Neural cell (in vitro differentiated cells): ENCODE data around the gene BCAT1. TPM values are rescaled to one million over a fixed set of nuclear protein-coding genes. Genes with fewer than 3 reads are reported as not detected.

Experiments
- H2AFZ ChIP-seq: fragments of 200-600, 300-800 bp; sonication (generic), shearing (Covaris generic); 2 replicates; pipeline ENCODE4 v1.6.0; 2014; ENCODE audit warnings: low read depth, mild to moderate bottlenecking, antibody characterized with exemption, low read length, moderate library complexity
- H3F3A ChIP-seq: fragments of 200-600 bp; shearing (Covaris generic); 2 replicates; pipeline ENCODE4 v1.6.1; 2016; ENCODE audit warnings: mild to moderate bottlenecking, moderate library complexity, mixed read lengths, antibody characterized with exemption, low read length; ENCODE audit not compliant: insufficient read depth, poor library complexity, severe bottlenecking
- H3K27ac ChIP-seq: fragments of 200-600, 300-800 bp; sonication (generic), shearing (Covaris generic); 2 replicates; pipeline ENCODE4 v1.5.1; 2014; ENCODE audit warnings: mild to moderate bottlenecking, low read length, moderate library complexity
- H3K27me3 ChIP-seq: fragments of 300-800, 200-600 bp; sonication (generic), shearing (Covaris generic); 2 replicates; pipeline ENCODE4 v1.6.0; 2014; ENCODE audit warnings: mild to moderate bottlenecking, low read depth, low read length, moderate library complexity; ENCODE audit not compliant: insufficient read depth
- H3K36me3 ChIP-seq: fragments of 300-800, 200-600 bp; sonication (generic), shearing (Covaris generic); 2 replicates; pipeline ENCODE4 v1.5.1; 2014; ENCODE audit warnings: mild to moderate bottlenecking, antibody characterized with exemption, low read length, moderate library complexity; ENCODE audit not compliant: insufficient read depth
- H3K4me2 ChIP-seq: fragments of 300-800, 200-600 bp; sonication (generic), shearing (Covaris generic); 2 replicates; pipeline ENCODE4 v1.6.0; 2014; ENCODE audit warnings: mild to moderate bottlenecking, low read length
- H3K4me3 ChIP-seq: fragments of 300-800, 200-600 bp; sonication (generic), shearing (Covaris generic); 2 replicates; pipeline ENCODE4 v1.5.1; 2014; ENCODE audit warnings: mild to moderate bottlenecking, low read length, moderate library complexity
- H3K79me2 ChIP-seq: fragments of 200-600 bp; shearing (Covaris generic); replicated peaks from 2 replicates; pipeline ENCODE4 v1.6.0; 2014; ENCODE audit warnings: mild to moderate bottlenecking, low read length, moderate library complexity; ENCODE audit not compliant: insufficient read depth
- H3K9ac ChIP-seq: fragments of 300-800, 200-600 bp; sonication (generic), shearing (Covaris generic); 2 replicates; pipeline ENCODE4 v1.6.1; 2016; ENCODE audit warnings: mild to moderate bottlenecking, low read length, mixed read lengths
- H3K9me2 ChIP-seq: fragments of 200-600 bp; shearing (Covaris generic); 2 replicates; pipeline ENCODE4 v1.6.1; 2016; ENCODE audit warnings: mild to moderate bottlenecking, low read length, mixed read lengths; ENCODE audit not compliant: insufficient read depth
- H3K9me3 ChIP-seq: fragments of 200-600, 300-800 bp; sonication (generic), shearing (Covaris generic); 2 replicates; pipeline ENCODE4 v1.6.1; 2016; ENCODE audit warnings: mild to moderate bottlenecking, mixed run types, low read length, moderate library complexity, mixed read lengths
- H4K20me1 ChIP-seq: fragments of 200-600 bp; shearing (Covaris generic); 2 replicates; pipeline ENCODE4 v1.6.1; 2016; ENCODE audit warnings: mild to moderate bottlenecking, mixed run types; ENCODE audit not compliant: insufficient read depth
- CTCF ChIP-seq: fragments of 450-650 bp; IDR thresholded peaks from 2 replicates; pipeline ENCODE4 v1.5.1; 2014; ENCODE audit warnings: antibody characterized with exemption, mild to moderate bottlenecking, moderate library complexity; ENCODE audit not compliant: poor library complexity, severe bottlenecking
- EP300 ChIP-seq: fragments of 450-650 bp; conservative IDR thresholded peaks from 2 replicates; pipeline ENCODE4 v1.6.1; 2014; ENCODE audit warnings: antibody characterized with exemption, mild to moderate bottlenecking, moderate library complexity; ENCODE audit not compliant: poor library complexity, severe bottlenecking
- EZH2 ChIP-seq: fragments of 200-600, 300-800 bp; shearing (Covaris generic), sonication (generic); IDR thresholded peaks from 2 replicates; pipeline ENCODE4 v1.6.1; 2014; ENCODE audit warnings: antibody characterized with exemption, low read length, borderline replicate concordance, mild to moderate bottlenecking; ENCODE audit not compliant: insufficient read depth, poor library complexity, severe bottlenecking
- MXI1 ChIP-seq: fragments of 450-650 bp; conservative IDR thresholded peaks from 2 replicates; pipeline ENCODE4 v1.6.1; 2014; ENCODE audit warnings: antibody characterized with exemption, mild to moderate bottlenecking; ENCODE audit not compliant: poor library complexity, severe bottlenecking
- POLR2AphosphoS5 ChIP-seq: IDR thresholded peaks from 2 replicates; pipeline ENCODE4 v1.6.1; 2012
- RAD21 ChIP-seq: fragments of 450-650 bp; conservative IDR thresholded peaks from 2 replicates; pipeline ENCODE4 v1.6.1; 2014; ENCODE audit warnings: antibody characterized with exemption, mild to moderate bottlenecking, moderate library complexity
- REST ChIP-seq: IDR thresholded peaks from 2 replicates; pipeline ENCODE4 v1.6.1; 2012; ENCODE audit warnings: borderline replicate concordance
- SMC3 ChIP-seq: fragments of 450-650 bp; conservative IDR thresholded peaks from 2 replicates; pipeline ENCODE4 v1.6.1; 2014; ENCODE audit warnings: antibody characterized with exemption, mild to moderate bottlenecking, moderate library complexity; ENCODE audit not compliant: poor library complexity
- TAF1 ChIP-seq: IDR thresholded peaks from 2 replicates; pipeline ENCODE4 v1.6.1; 2012; ENCODE audit warnings: low read depth
- polyA plus RNA-seq: library from polyadenylated mRNA; depleted of rRNA; stranded (reverse); fragments of >200 nt; gene quantifications from 2 replicates; pipeline ENCODE4 v1.2.3, GENCODE V29; 2014

The BCAT1 gene
- polyA plus RNA-seq, 1 donor from 2014 or later, result 31.3 TPM

GRCh38 chr12:24899503-24900075 lies 49.3 kb downstream of the BCAT1 start:
- H3K4me2 ChIP-seq, result no peak overlapping the region
- no peak overlapping the region for H3K27ac ChIP-seq
- no peak overlapping the region for H2AFZ ChIP-seq
- no peak overlapping the region for H3K4me3 ChIP-seq
- peaks cover 4% of the 10 kb centered on the region for H3F3A ChIP-seq
- H3K9me3 ChIP-seq, result no peaks in the 10 kb centered on the region
- TF ChIP-seq EZH2, result no peak
- no peak for TF ChIP-seq REST
- no peak for TF ChIP-seq MXI1
- no peak for TF ChIP-seq CTCF
- no peak for TF ChIP-seq EP300
- TF ChIP-seq SMC3, result no peak
- TF ChIP-seq POLR2AphosphoS5, result no peak
- no peak for TF ChIP-seq TAF1
- TF ChIP-seq RAD21, result no peak
- no peaks in the 10 kb centered on the region for H3K9me2 ChIP-seq
- no peaks in the 10 kb centered on the region for H3K79me2 ChIP-seq
- no peaks in the 10 kb centered on the region for H3K27me3 ChIP-seq
- no peak overlapping the region for H3K9ac ChIP-seq
- H4K20me1 ChIP-seq, result no peaks in the 10 kb centered on the region
- no peaks in the 10 kb centered on the region for H3K36me3 ChIP-seq

GRCh38 chr12:24898606-24899005 lies 50.3 kb downstream of the BCAT1 start:
- H3K36me3 ChIP-seq, result no peaks in the 10 kb centered on the region
- H3K27ac ChIP-seq, result no peak overlapping the region
- H3K4me2 ChIP-seq, result no peak overlapping the region
- TF ChIP-seq EP300 (no peak), TAF1 (no peak), EZH2 (no peak), REST (no peak), POLR2AphosphoS5 (no peak)
- no peaks in the 10 kb centered on the region for H3K27me3 ChIP-seq
- no peak overlapping the region for H3K9ac ChIP-seq
- H3F3A ChIP-seq, result peaks cover 4% of the 10 kb centered on the region
- no peaks in the 10 kb centered on the region for H3K79me2 ChIP-seq
- no peaks in the 10 kb centered on the region for H3K9me3 ChIP-seq
- no peaks in the 10 kb centered on the region for H4K20me1 ChIP-seq
- H2AFZ ChIP-seq, result no peak overlapping the region
- H3K4me3 ChIP-seq, result no peak overlapping the region
- no peaks in the 10 kb centered on the region for H3K9me2 ChIP-seq
